Neuronal stem cell (in vitro differentiated cells): Measurements from ENCODE around the gene DYNC1LI1.

ENCODE experiments used
- DNase-seq: peaks from one replicate; pipeline ENCODE4 v3.0.0-alpha.2; 2013; ENCODE audit warnings: low spot score
- H2AFZ ChIP-seq: one replicate; pipeline ENCODE4 v1.6.1; 2013; ENCODE audit warnings: mild to moderate bottlenecking, low read length, inconsistent platforms
- H2AK5ac ChIP-seq: 2 replicates; pipeline ENCODE4 v1.6.1; 2013; ENCODE audit warnings: low read depth, mild to moderate bottlenecking, inconsistent platforms, low read length, moderate library complexity, mixed read lengths
- H2BK120ac ChIP-seq: 2 replicates; pipeline ENCODE4 v1.6.1; 2013; ENCODE audit warnings: low read depth, mild to moderate bottlenecking, inconsistent platforms, low read length, moderate library complexity, mixed read lengths
- H2BK12ac ChIP-seq: one replicate; pipeline ENCODE4 v1.6.1; 2013; ENCODE audit warnings: low read length, inconsistent platforms
- H2BK15ac ChIP-seq: 2 replicates; pipeline ENCODE4 v1.6.1; 2013; ENCODE audit warnings: mild to moderate bottlenecking, low read length, inconsistent platforms, mixed read lengths
- H2BK5ac ChIP-seq: one replicate; pipeline ENCODE4 v1.6.1; 2013; ENCODE audit warnings: inconsistent platforms, mild to moderate bottlenecking, low read length, moderate library complexity
- H3K14ac ChIP-seq: one replicate; pipeline ENCODE4 v1.6.1; 2013; ENCODE audit warnings: low read length, inconsistent platforms
- H3K18ac ChIP-seq: 2 replicates; pipeline ENCODE4 v1.6.1; 2013; ENCODE audit warnings: low read length, inconsistent platforms
- H3K23ac ChIP-seq: 2 replicates; pipeline ENCODE4 v1.6.1; 2013; ENCODE audit warnings: low read depth, mild to moderate bottlenecking, mixed read lengths, low read length, inconsistent platforms; ENCODE audit not compliant: poor library complexity
- H3K27ac ChIP-seq: replicated peaks from 3 replicates; pipeline ENCODE4 v1.5.1; 2013; ENCODE audit warnings: low read length, inconsistent platforms
- H3K27me3 ChIP-seq, 3 experiments: 2 replicates each; pipeline ENCODE4 v1.6.1; 2013; ENCODE audit warnings: low read length in 3 of 3, mild to moderate bottlenecking in 2 of 3, inconsistent platforms in 1 of 3, low read depth in 1 of 3, mixed read lengths in 1 of 3, moderate library complexity in 1 of 3; ENCODE audit not compliant: control insufficient read depth in 3 of 3, insufficient read depth in 3 of 3
- H3K36me3 ChIP-seq, 2 donors: replicated peaks in 1 of 2; 2 replicates each; pipeline ENCODE4 v1.6.1; 2013; ENCODE audit warnings: low read length in 2 of 2; ENCODE audit not compliant: control insufficient read depth in 2 of 2, insufficient read depth in 2 of 2
- H3K4ac ChIP-seq: 2 replicates; pipeline ENCODE4 v1.6.1; 2013; ENCODE audit warnings: inconsistent platforms, mild to moderate bottlenecking, low read length, moderate library complexity
- H3K4me1 ChIP-seq, 2 donors: 1 replicate in 1 of 2; 2 replicates in 1 of 2; pipeline ENCODE4 v1.6.1; 2013; ENCODE audit warnings: low read length in 2 of 2, low read depth in 1 of 2; ENCODE audit not compliant: control insufficient read depth in 2 of 2, insufficient read depth in 1 of 2
- H3K4me2 ChIP-seq: one replicate; pipeline ENCODE4 v1.6.1; 2013; ENCODE audit warnings: mild to moderate bottlenecking, low read length, inconsistent platforms; ENCODE audit not compliant: insufficient read depth, poor library complexity, severe bottlenecking
- H3K4me3 ChIP-seq, 2 donors: 2 replicates each; pipeline ENCODE4 v1.5.1; 2013; ENCODE audit warnings: low read length in 2 of 2, mild to moderate bottlenecking in 2 of 2, inconsistent platforms in 1 of 2, moderate library complexity in 1 of 2
- H3K79me1 ChIP-seq: one replicate; pipeline ENCODE4 v1.6.1; 2013; ENCODE audit warnings: low read depth, mild to moderate bottlenecking, inconsistent platforms, low read length, moderate library complexity
- H3K9ac ChIP-seq: one replicate; pipeline ENCODE4 v1.6.1; 2013; ENCODE audit warnings: mild to moderate bottlenecking, low read depth, low read length, inconsistent platforms; ENCODE audit not compliant: poor library complexity
- H3K9me3 ChIP-seq, 2 donors: replicated peaks in 1 of 2; 2 replicates each; pipeline versions ENCODE3 to v1.6.1; 2013; ENCODE audit warnings: low read length in 2 of 2, mild to moderate bottlenecking in 2 of 2, inconsistent platforms in 1 of 2, low read depth in 1 of 2, mixed read lengths in 1 of 2, moderate library complexity in 1 of 2; ENCODE audit not compliant: control insufficient read depth in 2 of 2, insufficient read depth in 1 of 2
- H4K8ac ChIP-seq: one replicate; pipeline ENCODE4 v1.6.1; 2013; ENCODE audit warnings: low read depth, mild to moderate bottlenecking, inconsistent platforms, low read length, moderate library complexity
- H4K91ac ChIP-seq: one replicate; pipeline ENCODE4 v1.6.1; 2013; ENCODE audit warnings: low read length, low read depth, mild to moderate bottlenecking, inconsistent platforms; ENCODE audit not compliant: poor library complexity
- WGBS, 2 donors: extraction: QIAGEN DNeasy Blood & Tissue Kit; methylation state at CpG; one replicate each; pipeline ENCODE4 v1.1.7; 2013; ENCODE audit warnings: missing lambda C conversion rate in 2 of 2, mixed read lengths in 1 of 2; ENCODE audit not compliant: insufficient read length in 2 of 2, insufficient replicate concordance in 1 of 2; ENCODE audit errors: extremely low coverage in 2 of 2; 5-methylcytosine and 5-hydroxymethylcytosine counted together

DYNC1LI1 gene

DNA sequence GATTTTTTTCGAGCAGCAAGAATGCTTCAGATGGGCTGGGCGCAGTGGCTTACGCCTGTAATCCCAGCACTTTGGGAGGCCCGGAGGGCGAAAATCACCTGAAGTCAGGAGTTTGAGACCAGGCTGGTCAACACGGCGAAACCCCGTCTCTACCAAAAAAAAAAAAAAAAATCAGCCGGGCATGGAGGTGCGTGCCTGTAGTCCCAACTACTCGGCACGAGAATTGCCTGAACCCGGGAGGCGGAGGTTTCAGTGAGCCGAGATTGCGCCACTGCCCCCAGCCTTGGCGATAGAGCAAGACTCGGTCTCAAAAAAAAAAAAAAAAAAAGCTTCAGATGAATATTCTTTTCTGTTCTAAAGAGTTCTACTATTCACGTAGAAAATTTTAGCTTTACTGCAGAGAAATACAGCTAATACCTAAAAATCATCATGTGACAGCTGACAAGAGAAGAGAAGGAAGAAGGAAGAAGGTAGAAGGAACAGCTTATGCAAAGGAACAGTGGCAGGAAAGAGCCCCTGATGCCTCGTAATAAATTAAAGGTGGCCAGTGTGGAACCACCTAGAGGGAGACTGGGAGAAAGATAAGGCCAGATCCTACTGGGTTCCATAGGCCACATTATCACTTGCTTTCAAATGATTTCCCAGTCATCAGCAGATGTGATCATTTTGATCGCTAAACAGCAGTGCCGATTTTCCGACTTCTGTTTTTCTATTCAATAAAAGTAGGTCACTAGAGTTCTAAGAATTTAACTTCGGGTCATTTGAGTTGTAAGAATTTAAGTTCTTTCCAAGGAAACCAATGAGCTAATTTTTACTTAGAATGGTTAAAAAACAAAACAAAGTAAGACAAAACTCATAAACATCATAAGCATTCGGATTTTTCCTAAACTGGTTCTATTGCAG lies 69.5 kb downstream of the DYNC1LI1 start:
- Histone ChIP-seq H3K36me3 (peaks cover 0 to 10% of the 10 kb centered on the region in 2 donors), H2BK120ac (no peak overlapping the region), H2BK5ac (no peak overlapping the region), H2BK12ac (no peak overlapping the region), H3K18ac (no peak overlapping the region), H3K9me3 (no peaks in the 10 kb centered on the region), H3K27ac (no peak overlapping the region), H3K4me3 (peak overlapping the region in 1 of 2 donors; percentile 72), H3K27me3 (no peaks in the 10 kb centered on the region), H2AFZ (no peak overlapping the region), H4K91ac (no peak overlapping the region), H3K4me1 (peaks cover 0 to 5% of the 10 kb centered on the region in 2 donors), H2AK5ac (no peak overlapping the region), H3K14ac (no peak overlapping the region), H3K23ac (no peak overlapping the region), H3K4ac (no peak overlapping the region), H3K79me1 (no peaks in the 10 kb centered on the region), H2BK15ac (no peak overlapping the region), H4K8ac (no peak overlapping the region), H3K9ac (no peak overlapping the region), H3K4me2 (no peak overlapping the region)
- WGBS, 2 donors = no CpG with 5 or more reads among the region's 25 CpGs
- no peak for DNase-seq

GRCh38 chr3:32500231-32500630 lies 70.4 kb downstream of the DYNC1LI1 start:
- Histone ChIP-seq H2AK5ac (no peak overlapping the region), H2BK12ac (no peak overlapping the region), H3K9ac (no peak overlapping the region), H3K23ac (no peak overlapping the region), H3K27ac (no peak overlapping the region), H3K4me3 (no peak overlapping the region), H3K27me3 (no peaks in the 10 kb centered on the region), H2BK5ac (no peak overlapping the region), H3K4me2 (no peak overlapping the region), H3K4ac (no peak overlapping the region), H2BK15ac (no peak overlapping the region), H2AFZ (no peak overlapping the region), H3K9me3 (no peaks in the 10 kb centered on the region), H3K14ac (no peak overlapping the region), H3K4me1 (peaks cover 0 to 5% of the 10 kb centered on the region in 2 donors), H3K18ac (no peak overlapping the region), H4K91ac (no peak overlapping the region), H2BK120ac (no peak overlapping the region), H3K79me1 (no peaks in the 10 kb centered on the region), H4K8ac (no peak overlapping the region), H3K36me3 (peaks cover 0 to 10% of the 10 kb centered on the region in 2 donors)
- no peak for DNase-seq
- no CpG with 5 or more reads among the region's 2 CpGs for WGBS, 2 donors

GRCh38 chr3:32499585-32499984 lies 71.1 kb downstream of the DYNC1LI1 start:
- no peak overlapping the region for H2BK15ac ChIP-seq
- no peak overlapping the region for H2AK5ac ChIP-seq
- no peak overlapping the region for H2BK12ac ChIP-seq
- DNase-seq = no peak
- WGBS, 2 donors = no CpG with 5 or more reads among the region's 2 CpGs
- no peak overlapping the region for H3K4me3 ChIP-seq
- no peak overlapping the region for H3K27ac ChIP-seq
- H3K18ac ChIP-seq = no peak overlapping the region
- no peak overlapping the region for H3K9ac ChIP-seq
- H2BK120ac ChIP-seq = no peak overlapping the region
- no peaks in the 10 kb centered on the region for H3K79me1 ChIP-seq
- no peaks in the 10 kb centered on the region for H3K27me3 ChIP-seq
- H3K4ac ChIP-seq = no peak overlapping the region
- H3K4me1 ChIP-seq = peaks cover 0 to 5% of the 10 kb centered on the region in 2 donors
- H3K14ac ChIP-seq = no peak overlapping the region
- no peaks in the 10 kb centered on the region for H3K9me3 ChIP-seq
- H3K36me3 ChIP-seq = peaks cover 0 to 10% of the 10 kb centered on the region in 2 donors
- no peak overlapping the region for H4K8ac ChIP-seq
- no peak overlapping the region for H3K23ac ChIP-seq
- no peak overlapping the region for H3K4me2 ChIP-seq
- H2AFZ ChIP-seq = no peak overlapping the region
- no peak overlapping the region for H4K91ac ChIP-seq
- no peak overlapping the region for H2BK5ac ChIP-seq

GRCh38 chr3:32498992-32499391 lies 71.7 kb downstream of the DYNC1LI1 start:
- no peaks in the 10 kb centered on the region for H3K9me3 ChIP-seq

More at GRCh38 chr3:32498992-32499391, 71.7 kb downstream of the DYNC1LI1 start:
- no peak overlapping the region for H3K9ac ChIP-seq
- H4K8ac ChIP-seq = no peak overlapping the region
- no peak overlapping the region for H2BK12ac ChIP-seq
- H3K4me3 ChIP-seq = no peak overlapping the region
- no peak overlapping the region for H2AK5ac ChIP-seq
- H3K23ac ChIP-seq = no peak overlapping the region
- no peak overlapping the region for H2BK15ac ChIP-seq
- WGBS, 2 donors = no CpG with 5 or more reads among the region's 3 CpGs
- peaks cover 0 to 5% of the 10 kb centered on the region in 2 donors for H3K4me1 ChIP-seq
- H3K79me1 ChIP-seq = no peaks in the 10 kb centered on the region
- no peak overlapping the region for H3K4me2 ChIP-seq
- no peaks in the 10 kb centered on the region for H3K27me3 ChIP-seq
- no peak overlapping the region for H3K14ac ChIP-seq
- no peak overlapping the region for H3K18ac ChIP-seq
- no peak overlapping the region for H3K4ac ChIP-seq
- no peak overlapping the region for H4K91ac ChIP-seq
- H2BK5ac ChIP-seq = no peak overlapping the region
- no peak overlapping the region for H2AFZ ChIP-seq
- no peak overlapping the region for H3K27ac ChIP-seq
- DNase-seq = no peak
- peaks cover 0 to 10% of the 10 kb centered on the region in 2 donors for H3K36me3 ChIP-seq
- no peak overlapping the region for H2BK120ac ChIP-seq
